Mucosa of stomach (tissue), 1 donor: ENCODE data around the gene SIAH1.
"Not testable (repeated sequence)": the region's sequence is repeated elsewhere in the genome, so short reads cannot be mapped to it uniquely, and the experiment has no call there.

ENCODE experiments used
- H3K27me3 ChIP-seq: one replicate; pipeline ENCODE4 v1.7.0; 2013; ENCODE audit warnings: mild to moderate bottlenecking, low read length; ENCODE audit not compliant: control insufficient read depth, insufficient read depth
- H3K36me3 ChIP-seq: one replicate; pipeline ENCODE4 v1.7.0; 2013; ENCODE audit warnings: low read length; ENCODE audit not compliant: control insufficient read depth, insufficient read depth
- H3K4me1 ChIP-seq: one replicate; pipeline ENCODE4 v1.7.0; 2013; ENCODE audit warnings: mild to moderate bottlenecking, low read length; ENCODE audit not compliant: control insufficient read depth, insufficient read depth
- H3K4me3 ChIP-seq: one replicate; pipeline ENCODE4 v1.7.0; 2013; ENCODE audit warnings: low read length
- H3K9ac ChIP-seq: one replicate; pipeline ENCODE4 v1.7.0; 2013; ENCODE audit warnings: mild to moderate bottlenecking, low read length, moderate library complexity
- H3K9me3 ChIP-seq: one replicate; pipeline ENCODE4 v1.7.0; 2013; ENCODE audit warnings: mild to moderate bottlenecking, low read length, moderate library complexity; ENCODE audit not compliant: control insufficient read depth
- donor health status: Pancreatic carcinoma.

Gene SIAH1

DNA sequence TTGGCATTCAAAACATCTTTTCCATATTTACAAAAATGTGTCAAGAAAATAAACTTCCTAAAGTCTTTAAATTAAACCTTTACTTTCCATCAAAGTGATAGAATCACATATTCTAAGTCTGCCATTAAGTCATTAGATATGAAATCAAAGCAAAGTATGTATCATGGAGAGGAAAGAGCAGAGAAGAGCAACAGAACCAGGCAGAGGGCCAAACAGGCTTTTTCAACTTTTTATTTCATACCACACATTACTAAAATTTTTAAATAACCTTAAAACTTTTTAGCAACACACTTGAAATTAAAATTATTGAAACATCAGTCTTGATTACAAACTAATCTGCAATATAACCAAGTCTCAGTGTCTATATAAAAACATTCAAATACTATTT, 13.8 kb downstream of the SIAH1 start:
- Histone ChIP-seq H3K9ac (no peak overlapping the region), H3K27me3 (no peaks in the 10 kb centered on the region), H3K4me1 (peaks cover 25% of the 10 kb centered on the region), H3K4me3 (no peak overlapping the region), H3K36me3 (no peaks in the 10 kb centered on the region), H3K9me3 (no peaks in the 10 kb centered on the region)

DNA sequence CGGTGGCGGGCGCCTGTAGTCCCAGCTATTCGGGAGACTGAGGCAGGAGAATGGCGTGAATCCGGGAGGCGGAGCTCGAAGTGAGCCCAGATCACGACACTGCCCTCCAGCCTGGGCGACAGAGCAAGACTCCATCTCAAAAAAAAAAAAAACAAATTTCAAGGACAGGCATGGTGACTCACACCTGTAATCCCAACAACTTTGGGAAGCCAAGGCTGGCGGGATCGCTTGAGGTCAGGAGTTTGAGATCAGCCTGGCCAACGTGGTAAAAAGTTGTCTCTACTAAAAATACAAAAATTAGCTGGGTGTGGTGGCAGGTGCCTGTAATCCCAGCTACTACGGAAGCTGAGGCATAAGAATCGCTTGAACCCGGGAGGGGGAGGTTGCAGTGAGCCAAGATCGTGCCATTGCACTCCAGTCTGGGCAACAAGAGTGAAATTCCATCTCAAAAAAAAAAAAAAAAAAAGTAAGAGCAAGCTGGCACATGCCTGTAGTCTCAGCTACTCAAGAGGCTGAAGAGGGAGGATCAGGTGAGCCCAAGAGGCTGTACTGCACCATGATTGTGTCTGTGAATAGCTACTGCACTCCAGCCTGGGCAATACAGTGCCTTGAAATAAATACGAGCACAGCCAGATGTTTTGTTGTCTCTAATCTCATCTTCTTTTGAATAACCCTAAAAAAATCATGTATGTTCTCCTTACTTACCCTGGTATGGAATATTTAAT, 14.4 kb downstream of the SIAH1 start:
- H3K4me3 ChIP-seq, H3K9me3 ChIP-seq, H3K36me3 ChIP-seq, H3K9ac ChIP-seq, H3K27me3 ChIP-seq: not testable (repeated sequence)
- H3K4me1 ChIP-seq, result peaks cover 25% of the 10 kb centered on the region

DNA sequence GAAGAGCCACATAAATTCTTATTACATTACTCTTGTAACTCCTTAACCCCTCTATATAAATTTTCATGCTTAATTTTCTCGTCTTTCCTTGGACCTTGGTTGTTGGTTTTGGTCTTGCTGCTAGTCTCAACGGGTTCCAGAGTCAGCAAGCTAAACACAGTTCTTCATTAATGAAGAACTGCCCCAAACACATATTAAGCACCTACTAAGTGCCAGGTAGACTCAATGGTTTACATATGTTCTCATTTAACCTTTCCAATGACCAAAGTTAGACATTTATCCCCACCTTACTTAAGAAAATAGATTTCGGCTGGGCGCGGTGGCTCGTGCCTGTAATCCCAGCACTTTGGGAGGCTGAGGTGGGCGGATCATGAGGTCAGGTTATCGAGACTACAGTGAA, 15.0 kb downstream of the SIAH1 start:
- Histone ChIP-seq H3K36me3 (no peaks in the 10 kb centered on the region), H3K4me3 (no peak overlapping the region), H3K4me1 (peaks cover 29% of the 10 kb centered on the region), H3K9ac (no peak overlapping the region), H3K27me3 (no peaks in the 10 kb centered on the region), H3K9me3 (no peaks in the 10 kb centered on the region)

DNA sequence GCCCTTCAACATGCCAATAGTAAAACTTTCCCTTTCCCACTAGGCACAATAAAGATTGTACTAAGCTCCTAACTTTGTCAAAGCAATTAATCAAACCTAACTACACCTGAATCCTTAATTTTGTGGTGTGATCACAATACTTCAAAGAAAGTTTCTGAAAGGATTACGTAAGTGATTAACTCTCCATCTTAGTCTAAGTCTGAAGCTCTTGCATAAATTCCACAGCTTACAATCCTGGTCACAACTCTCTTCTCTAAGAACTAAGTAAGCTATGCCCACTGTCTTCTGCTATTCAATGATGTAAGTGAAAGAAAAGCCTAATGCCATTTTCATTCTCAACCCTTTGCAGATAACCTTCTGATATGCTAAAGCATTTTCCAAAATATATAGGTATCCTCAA, 15.4 kb downstream of the SIAH1 start:
- no peaks in the 10 kb centered on the region for H3K36me3 ChIP-seq
- H3K4me1 ChIP-seq, result peaks cover 30% of the 10 kb centered on the region
- no peaks in the 10 kb centered on the region for H3K27me3 ChIP-seq
- no peak overlapping the region for H3K4me3 ChIP-seq
- no peaks in the 10 kb centered on the region for H3K9me3 ChIP-seq
- H3K9ac ChIP-seq, result no peak overlapping the region

DNA sequence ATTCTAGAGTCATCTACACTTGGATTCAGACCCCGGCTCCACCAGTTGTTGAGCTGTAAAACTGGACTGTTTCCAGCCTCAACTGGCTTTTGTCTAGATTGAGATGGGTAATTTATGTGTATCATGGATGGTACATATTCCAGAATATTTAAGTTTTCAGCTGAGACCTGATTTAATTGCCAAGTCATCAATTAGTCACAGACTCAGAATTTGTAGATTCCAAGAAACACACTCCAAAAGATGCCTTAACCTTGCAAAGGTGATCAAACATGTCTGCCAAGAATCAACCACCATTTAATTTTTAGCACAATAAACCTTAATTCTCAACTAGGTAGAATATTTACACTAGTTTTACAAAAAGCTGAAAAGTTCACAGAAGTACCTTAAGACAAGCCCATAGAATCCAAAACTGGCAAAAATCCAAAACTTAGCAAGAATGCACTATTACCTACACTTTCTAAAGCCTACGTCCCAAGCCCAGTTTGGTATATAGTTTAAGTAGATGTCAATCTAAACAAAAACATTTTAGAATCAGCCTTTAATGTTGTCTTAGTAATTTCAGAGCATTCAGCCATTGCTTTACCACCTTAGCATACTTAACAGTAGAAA, 17.7 kb downstream of the SIAH1 start:
- H3K4me3 ChIP-seq, result no peak overlapping the region
- no peak overlapping the region for H3K9ac ChIP-seq
- H3K4me1 ChIP-seq, result peaks cover 29% of the 10 kb centered on the region
- no peaks in the 10 kb centered on the region for H3K27me3 ChIP-seq
- H3K9me3 ChIP-seq, result no peaks in the 10 kb centered on the region
- H3K36me3 ChIP-seq, result no peaks in the 10 kb centered on the region

DNA sequence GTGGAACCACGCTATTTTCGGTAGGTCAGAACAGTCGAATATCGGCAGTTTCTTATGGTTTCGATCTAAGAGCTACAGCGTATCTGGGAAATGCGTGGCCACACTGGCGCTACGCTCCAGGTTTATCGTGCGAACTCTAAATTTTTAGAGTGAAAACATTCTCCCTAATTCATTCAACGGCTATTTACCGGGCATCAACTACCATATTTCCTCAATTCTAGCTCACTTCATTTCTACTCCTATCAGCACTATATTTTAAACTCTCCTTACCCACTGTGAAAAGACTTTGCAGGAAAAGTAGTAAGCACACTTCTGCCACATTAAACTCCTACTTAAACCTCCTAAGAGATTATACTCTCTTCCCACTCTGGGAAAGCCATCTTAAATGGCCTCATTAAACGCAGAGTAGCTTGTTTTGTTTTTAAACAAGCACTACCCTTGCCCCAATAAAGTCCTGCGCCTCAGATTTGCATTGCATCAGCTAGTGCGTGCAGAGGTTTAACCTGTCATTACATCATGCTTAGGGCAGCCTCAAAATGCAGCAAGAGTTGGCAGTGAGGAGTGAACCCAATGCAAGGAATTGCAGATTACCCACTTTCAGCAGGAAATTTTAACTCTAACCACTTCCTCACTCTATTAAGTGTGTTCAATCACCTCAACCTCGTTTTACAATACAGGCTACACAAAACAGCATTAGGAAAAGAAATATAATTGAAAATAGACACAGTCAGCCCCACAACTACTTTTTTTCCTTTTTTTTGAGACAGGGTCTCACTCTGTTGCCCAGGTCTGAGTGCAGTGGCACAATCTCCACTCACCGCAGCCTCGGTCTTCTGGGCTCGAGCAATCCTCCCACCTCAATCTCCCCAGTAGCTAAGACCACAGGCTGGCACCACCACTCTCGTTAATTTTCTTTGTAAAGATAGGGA, 18.8 kb downstream of the SIAH1 start:
- Histone ChIP-seq H3K4me3 (peak overlapping the region; percentile 21), H3K27me3 (no peaks in the 10 kb centered on the region), H3K36me3 (no peaks in the 10 kb centered on the region), H3K9me3 (no peaks in the 10 kb centered on the region), H3K4me1 (peaks cover 29% of the 10 kb centered on the region), H3K9ac (peak overlapping the region; percentile 68)

DNA sequence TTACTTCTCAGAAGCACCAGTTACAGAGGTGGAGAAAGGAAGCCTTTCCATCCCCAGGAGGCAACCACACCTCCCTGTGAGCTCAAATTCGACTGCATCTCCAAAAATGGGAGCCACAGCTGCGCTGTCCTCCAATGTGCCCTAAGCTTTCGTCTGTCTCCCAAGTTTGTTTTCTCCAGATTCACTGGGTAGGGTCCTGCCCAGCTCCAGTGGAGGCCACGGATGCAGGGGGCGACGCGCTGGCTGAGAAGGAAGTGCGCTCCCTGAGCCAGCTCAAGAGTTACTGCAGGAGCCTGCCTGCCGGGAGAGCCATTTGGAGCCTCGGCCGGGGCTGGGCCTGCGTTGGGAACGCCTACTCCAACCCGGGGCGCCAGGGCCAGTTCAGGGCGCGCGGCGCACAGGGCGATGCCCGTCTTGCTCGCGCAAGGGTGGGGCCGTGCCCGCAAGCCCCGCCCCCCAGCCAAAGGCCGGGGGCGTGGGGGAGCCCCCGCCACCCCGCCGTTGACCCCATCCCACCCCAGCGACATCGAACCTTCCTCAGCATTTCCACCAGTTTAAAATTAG, 19.5 kb downstream of the SIAH1 start:
- Histone ChIP-seq H3K4me3 (peak overlapping the region; percentile 38), H3K9ac (peak overlapping the region; percentile 68), H3K4me1 (peaks cover 29% of the 10 kb centered on the region), H3K36me3 (no peaks in the 10 kb centered on the region), H3K27me3 (no peaks in the 10 kb centered on the region), H3K9me3 (no peaks in the 10 kb centered on the region)

DNA sequence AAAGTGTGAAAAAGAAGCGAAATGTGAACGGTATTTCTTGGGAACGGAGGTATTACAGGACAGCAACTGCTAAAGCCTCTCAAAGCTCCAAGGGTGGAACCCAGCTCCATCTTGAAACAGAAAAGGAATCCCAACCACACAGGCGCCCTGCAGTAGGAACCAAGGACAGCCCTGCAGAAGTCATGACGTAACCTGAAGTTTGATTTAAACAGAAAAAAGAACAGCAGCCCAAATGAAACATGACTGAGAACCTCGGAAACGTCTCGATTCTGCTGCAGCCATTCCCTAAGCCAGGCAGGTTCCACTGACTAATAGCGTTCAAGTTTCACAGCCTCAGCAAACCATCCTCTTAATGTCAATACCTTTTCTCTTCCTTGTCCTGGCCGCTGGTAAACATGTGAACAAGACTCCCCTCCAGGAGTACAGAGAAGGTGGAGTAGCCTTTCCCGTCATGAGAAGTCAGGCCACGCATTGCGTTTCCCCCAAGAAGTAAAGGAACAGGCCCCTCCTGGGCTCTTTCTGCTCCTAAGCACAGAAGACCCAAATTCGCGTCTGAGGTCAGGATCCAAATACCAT, 20.1 kb downstream of the SIAH1 start:
- H3K9ac ChIP-seq, result peak overlapping the region; percentile 68
- no peaks in the 10 kb centered on the region for H3K36me3 ChIP-seq
- H3K4me3 ChIP-seq, result peak overlapping the region; percentile 38
- H3K9me3 ChIP-seq, result no peaks in the 10 kb centered on the region
- peaks cover 29% of the 10 kb centered on the region for H3K4me1 ChIP-seq
- no peaks in the 10 kb centered on the region for H3K27me3 ChIP-seq

DNA sequence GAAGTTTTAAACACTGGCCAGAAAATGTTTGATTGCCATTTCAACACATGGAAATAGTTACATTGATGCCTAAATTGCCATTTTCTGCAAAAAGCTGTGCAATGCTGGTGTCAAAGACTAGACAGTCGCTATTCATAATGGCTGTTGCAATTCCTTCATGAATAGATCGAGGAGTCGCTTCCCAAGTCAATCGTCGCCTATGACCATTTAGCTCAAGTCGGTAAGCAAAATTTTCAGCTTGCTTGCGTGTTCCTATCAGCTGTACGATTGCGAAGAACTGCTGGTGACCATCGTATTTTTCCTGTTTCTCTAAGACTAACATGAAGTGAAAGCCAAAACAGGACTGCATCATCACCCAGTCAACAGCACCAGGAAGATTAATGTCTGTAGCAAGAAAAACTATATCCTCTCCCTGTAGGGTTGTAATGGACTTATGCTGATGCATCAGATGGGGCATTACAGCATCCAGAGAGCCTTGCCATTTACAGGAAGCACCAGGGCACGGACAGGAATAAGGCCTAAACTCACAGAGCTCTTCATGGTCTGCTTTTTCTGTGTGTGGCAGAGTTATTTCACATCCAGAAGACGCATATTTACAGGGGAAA, 23.6 kb downstream of the SIAH1 start:
- H3K4me1 ChIP-seq, result peaks cover 21% of the 10 kb centered on the region
- H3K36me3 ChIP-seq, result no peaks in the 10 kb centered on the region
- no peaks in the 10 kb centered on the region for H3K9me3 ChIP-seq
- H3K4me3 ChIP-seq, result no peak overlapping the region
- H3K27me3 ChIP-seq, result no peaks in the 10 kb centered on the region
- no peak overlapping the region for H3K9ac ChIP-seq

DNA sequence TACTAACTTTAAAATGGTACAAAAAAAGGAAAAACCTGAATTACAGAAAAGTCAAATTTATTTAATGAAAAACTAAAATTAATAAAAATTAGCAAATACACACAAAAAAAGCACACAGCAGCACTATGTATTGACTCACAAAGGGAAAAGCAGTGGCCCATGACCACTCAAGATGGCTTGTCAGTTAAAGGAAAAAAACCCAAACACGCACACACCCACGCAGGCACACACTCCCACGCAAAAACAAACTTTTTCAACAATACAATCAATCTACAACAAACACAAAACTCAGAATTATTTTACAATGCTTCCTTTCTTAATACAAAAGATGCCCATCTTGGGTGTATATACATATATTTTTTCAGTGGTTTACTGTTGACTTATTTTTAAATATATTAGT, 24.2 kb downstream of the SIAH1 start:
- peaks cover 20% of the 10 kb centered on the region for H3K4me1 ChIP-seq
- H3K9me3 ChIP-seq, result no peaks in the 10 kb centered on the region
- no peaks in the 10 kb centered on the region for H3K36me3 ChIP-seq
- H3K27me3 ChIP-seq, result no peaks in the 10 kb centered on the region
- H3K4me3 ChIP-seq, result no peak overlapping the region
- H3K9ac ChIP-seq, result no peak overlapping the region

DNA sequence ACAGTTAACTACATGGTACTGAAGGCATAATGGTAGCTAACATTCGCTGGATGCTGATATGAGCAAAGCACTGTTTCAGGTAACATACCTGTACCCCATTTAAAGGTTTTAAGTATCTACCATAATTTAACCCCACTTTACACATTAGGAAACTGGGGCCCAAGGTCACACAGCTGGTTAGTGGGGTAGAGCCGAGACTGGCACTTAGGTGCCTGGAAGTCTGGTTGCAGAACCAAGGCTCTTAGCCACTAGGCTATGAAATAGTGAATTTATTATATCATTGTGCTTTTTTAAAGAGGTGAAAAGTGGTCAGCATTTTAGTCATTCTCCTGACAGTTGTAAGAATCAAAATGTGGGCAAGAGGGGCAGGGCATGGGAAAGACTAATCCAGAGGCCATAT, 25.2 kb downstream of the SIAH1 start:
- Histone ChIP-seq H3K27me3 (no peaks in the 10 kb centered on the region), H3K4me3 (no peak overlapping the region), H3K4me1 (peaks cover 13% of the 10 kb centered on the region), H3K9ac (no peak overlapping the region), H3K9me3 (no peaks in the 10 kb centered on the region), H3K36me3 (no peaks in the 10 kb centered on the region)
